K562 (cell line): ENCODE results near the gene PCAT6. TPM values are rescaled to one million over a fixed set of nuclear protein-coding genes. Genes with fewer than 3 reads are reported as not detected.
A peak's percentile ranks its signal among the peaks of the same experiment; 100 is the strongest.

ENCODE experiments used
- ATAC-seq: fragments of 200-7000 bp; cut with Tn5 transposase; 3 replicates; pipeline ENCODE4 v1.9.1; 2020; ENCODE audit warnings: moderate library complexity
- BruUV-seq: library from RNA; stranded (reverse); fragments of 400-500 nt; replicated peaks from 2 replicates; lab custom pipeline; 2021; lab: Mats Ljungman, UMichigan
- CTCF ChIA-PET: fragments of 300-600 bp; formaldehyde crosslinking; extraction: SDS; loops from one replicate; lab custom pipeline; 2021; ENCODE audit warnings: low intra/inter-chr PET ratio; lab: Yijun Ruan, JAX
- POLR2A ChIA-PET: fragments of 300-600, 350-650 bp; sonication (Branson Sonifier 250); formaldehyde crosslinking; extraction: SDS; loops from one replicate; lab custom pipeline; 2021; ENCODE audit warnings: antibody characterized with exemption, inconsistent platforms; lab: Yijun Ruan, JAX
- DNase-seq, 4 experiments: peaks; one replicate each; pipeline versions ENCODE4 v3.0.0 to v3.0.0-alpha.2; 2011 to 2018; ENCODE audit warnings: low spot score in 3 of 4, mixed read lengths in 3 of 4; ENCODE audit errors: extremely low read depth in 1 of 4
- FAIRE-seq: peaks from 2 replicates; lab custom pipeline; 2011; peaks lifted over from hg19 to GRCh38; lab: Jason Lieb, UNC
- H2AFZ ChIP-seq: 2 replicates; pipeline ENCODE4 v1.6.0; 2011; ENCODE audit warnings: low read depth, low read length, control low read depth, inconsistent platforms
- H3K27ac ChIP-seq: fragments of 200-600 bp; 3 replicates; pipeline ENCODE4 v1.8.0; 2011; ENCODE audit warnings: low read depth, mild to moderate bottlenecking, control low read depth, inconsistent platforms, low read length, moderate library complexity, mixed read lengths; ENCODE audit errors: extremely low read depth
- H3K27me3 ChIP-seq, 2 experiments: fragments of 300-600 bp in 1 of 2; 2 replicates in 1 of 2; 3 replicates in 1 of 2; pipeline versions ENCODE4 v1.6.0 to v1.8.0; 2011; ENCODE audit warnings: inconsistent platforms in 2 of 2, low read length in 2 of 2, mild to moderate bottlenecking in 1 of 2, mixed read lengths in 1 of 2, moderate library complexity in 1 of 2; ENCODE audit not compliant: control insufficient read depth in 2 of 2, insufficient read depth in 2 of 2
- H3K36me3 ChIP-seq: fragments of 300-600 bp; 3 replicates; pipeline ENCODE4 v1.8.0; 2011; ENCODE audit warnings: mild to moderate bottlenecking, low read length, inconsistent platforms; ENCODE audit not compliant: control insufficient read depth, insufficient read depth
- H3K4me1 ChIP-seq, 2 experiments: fragments of 200-600 bp in 1 of 2; replicated peaks in 1 of 2; 2 replicates in 1 of 2; 3 replicates in 1 of 2; pipeline versions ENCODE4 v1.5.1 to v1.8.0; 2011; ENCODE audit warnings: inconsistent platforms in 2 of 2, low read length in 2 of 2, mild to moderate bottlenecking in 1 of 2, mixed read lengths in 1 of 2, moderate library complexity in 1 of 2; ENCODE audit not compliant: control insufficient read depth in 2 of 2, insufficient read depth in 2 of 2
- H3K4me2 ChIP-seq: 2 replicates; pipeline ENCODE4 v1.6.1; 2011; ENCODE audit warnings: low read length, control low read depth, inconsistent platforms, mixed read lengths; ENCODE audit not compliant: insufficient read depth
- H3K4me3 ChIP-seq: fragments of 200-600 bp; sonication (generic), shearing (Covaris generic); 2 replicates; pipeline ENCODE4 v1.5.1; 2016; ENCODE audit warnings: control low read depth, inconsistent platforms
- H3K79me2 ChIP-seq: fragments of 200-600 bp; 3 replicates; pipeline ENCODE4 v1.8.0; 2011; ENCODE audit warnings: low read length, inconsistent platforms; ENCODE audit not compliant: control insufficient read depth, insufficient read depth
- H3K9ac ChIP-seq, 2 experiments: 2 replicates each; pipeline versions ENCODE4 v1.6.0 to v1.6.1; 2011; ENCODE audit warnings: low read depth in 2 of 2, low read length in 2 of 2, control low read depth in 1 of 2, inconsistent platforms in 1 of 2, mild to moderate bottlenecking in 1 of 2, mixed read lengths in 1 of 2; ENCODE audit not compliant: insufficient read depth in 1 of 2
- H3K9me1 ChIP-seq: one replicate; pipeline ENCODE4 v1.6.0; 2011; ENCODE audit warnings: inconsistent platforms, mild to moderate bottlenecking, low read length, moderate library complexity; ENCODE audit not compliant: control insufficient read depth, insufficient read depth
- H3K9me3 ChIP-seq: replicated peaks from 2 replicates; pipeline ENCODE4 v1.5.1; 2011; ENCODE audit warnings: low read depth, low read length, inconsistent platforms; ENCODE audit not compliant: control insufficient read depth, insufficient read depth
- H4K20me1 ChIP-seq: replicated peaks from 2 replicates; pipeline ENCODE4 v1.6.1; 2011; ENCODE audit warnings: low read length, inconsistent platforms, mixed read lengths; ENCODE audit not compliant: control insufficient read depth, insufficient read depth
- BRCA1 ChIP-seq, 2 experiments: fragments of 450-650 bp in 1 of 2; sonication (generic) in 1 of 2; formaldehyde crosslinking in 1 of 2; IDR thresholded peaks; 2 replicates each; pipeline versions ENCODE4 v1.5.0 to v1.6.1; 2017 to 2020; ENCODE audit warnings: mild to moderate bottlenecking in 1 of 2, missing genetic modification reagents in 1 of 2
- HMGN3 ChIP-seq: IDR thresholded peaks from 2 replicates; pipeline ENCODE4 v1.6.1; 2011; ENCODE audit warnings: borderline replicate concordance, low read depth, mild to moderate bottlenecking, mixed read lengths, low read length; ENCODE audit not compliant: insufficient read length; ENCODE audit errors: extremely low read depth
- MTA3 ChIP-seq: fragments of 450-650 bp; formaldehyde crosslinking; IDR thresholded peaks from 2 replicates; pipeline ENCODE4 v1.6.1; 2017; ENCODE audit warnings: mild to moderate bottlenecking, borderline replicate concordance
- ZBTB17 ChIP-seq: fragments of 450-650 bp; formaldehyde crosslinking; IDR thresholded peaks from 2 replicates; pipeline ENCODE4 v1.4.0; 2020; ENCODE audit warnings: mild to moderate bottlenecking
- ZBTB5 ChIP-seq: fragments of 450-650 bp; IDR thresholded peaks from 2 replicates; pipeline ENCODE4 v1.6.1; 2017; ENCODE audit warnings: antibody characterized with exemption
- ZC3H4 ChIP-seq: sonication (generic); formaldehyde crosslinking; IDR thresholded peaks from 2 replicates; pipeline ENCODE4 v1.9.0; 2021; ENCODE audit warnings: missing genetic modification reagents, borderline replicate concordance
- ZNF511 ChIP-seq: sonication (generic); formaldehyde crosslinking; IDR thresholded peaks from 2 replicates; pipeline ENCODE4 v1.8.0; 2022; ENCODE audit warnings: mild to moderate bottlenecking, missing genetic modification reagents
- WGBS: fragments of 100-300 bp; shearing (Covaris generic); methylation state at CpG from one replicate; pipeline ENCODE4 v1.1.6; 2016; ENCODE audit warnings: low coverage, mixed read lengths; ENCODE audit not compliant: insufficient coverage; ENCODE audit errors: missing lambda C conversion rate; 5-methylcytosine and 5-hydroxymethylcytosine counted together
- in situ Hi-C: fragments of 300-500 bp; cut with MboI; formaldehyde crosslinking; loops from 4 replicates; pipeline ENCODE4 v1.15.0; 2018; ENCODE audit warnings: inconsistent platforms, mixed read lengths
- intact Hi-C: fragments of 100-400 bp; cut with micrococcal nuclease; formaldehyde crosslinking; loops from 2 replicates; pipeline ENCODE4 v1.14.2; 2022
- polyA plus RNA-seq, 8 experiments: library from polyadenylated mRNA; depleted of rRNA in 4 of 8; stranded (reverse) in 5 of 8; unstranded in 3 of 8; fragments of >200 nt; fragmentation: Nextera tagmentation in 2 of 8; fragmentation: Illumina TruSeq in 1 of 8; extraction: Ambion mirVana in 2 of 8; extraction: Trizol in 1 of 8; gene quantifications; 2 replicates each; pipeline versions ENCODE4 v1.2.1 to v1.2.3, GENCODE V29; 2011 to 2014; ENCODE audit warnings: inconsistent platforms in 1 of 8, missing spikeins in 1 of 8
- total RNA-seq, 7 experiments: library from RNA; depleted of rRNA in 6 of 7; stranded (reverse); fragments of >200 nt in 6 of 7; fragmentation: Illumina TruSeq in 2 of 7; extraction: Trizol in 2 of 7; gene quantifications; 2 replicates each; pipeline versions ENCODE4 v1.2.1 to v1.2.3, GENCODE V29; 2011 to 2021; ENCODE audit warnings: low replicate concordance in 1 of 7
- TF ChIP-seq, protein P1 (sequence below), 2 experiments: fragments of 450-650 bp in 1 of 2; sonication (generic) in 1 of 2; formaldehyde crosslinking in 1 of 2; IDR thresholded peaks; 2 replicates each; pipeline versions ENCODE4 v1.7.1 to v1.9.0; 2016 to 2022; ENCODE audit warnings: inconsistent platforms in 1 of 2, mild to moderate bottlenecking in 1 of 2, missing genetic modification reagents in 1 of 2

The PCAT6 gene
- total and polyA plus RNA-seq, 9 of the 15 experiments (the other 6 are each of a cell fraction or from before 2014, with no cell fraction given): 0.25 to 2.4 (median 0.54) TPM; not detected in 1

DNA sequence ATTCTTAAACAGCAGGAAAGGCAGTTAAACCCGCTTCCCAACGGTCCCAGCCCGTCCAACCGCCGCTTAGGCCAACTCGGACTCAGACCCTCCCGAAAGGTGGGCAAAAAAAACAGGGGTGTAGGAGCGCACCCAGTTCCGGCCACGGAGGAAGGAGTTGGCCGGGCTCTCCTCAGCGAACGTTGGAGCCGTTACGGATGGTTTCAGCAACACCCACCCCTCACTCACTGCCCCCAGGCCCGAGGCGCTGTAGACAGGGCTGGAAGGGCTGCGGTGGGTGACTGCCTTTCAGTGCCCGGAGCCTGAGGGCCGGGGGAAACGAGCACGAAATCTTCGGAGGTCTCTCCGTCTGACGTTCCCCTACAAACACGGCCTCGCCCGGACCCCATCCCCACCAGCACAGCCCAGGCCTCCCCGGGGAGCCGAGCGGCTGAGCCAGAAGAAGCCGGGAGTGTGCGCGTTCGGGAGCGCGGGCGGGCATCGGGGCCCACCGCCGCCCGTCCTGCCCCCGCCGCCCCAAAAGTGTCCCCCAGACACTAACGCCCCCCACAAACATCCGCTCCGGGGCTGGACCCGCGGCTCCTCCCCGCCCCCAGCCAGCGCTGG is 3.8 kb upstream of the PCAT6 start:
- ATAC-seq: peak; percentile 36
- ChIA-PET POLR2A (no interaction called here), CTCF (no interaction called here)
- no peak for FAIRE-seq
- H3K27me3 ChIP-seq: no peaks in the 10 kb centered on the region
- peak overlapping the region; percentile 56 for H2AFZ ChIP-seq
- H3K9ac ChIP-seq: peak overlapping the region; percentile 92 to 96
- peaks cover 66% of the 10 kb centered on the region for H3K79me2 ChIP-seq
- H3K9me1 ChIP-seq: no peaks in the 10 kb centered on the region
- no peaks in the 10 kb centered on the region; the same call in 1 of the 2 replicates for H4K20me1 ChIP-seq
- peak in 2 of 4 experiments; percentile 57 to 67 for DNase-seq
- H3K9me3 ChIP-seq: no peaks in the 10 kb centered on the region
- H3K4me1 ChIP-seq: peaks cover 40 to 46% of the 10 kb centered on the region in 2 experiments
- H3K36me3 ChIP-seq: no peaks in the 10 kb centered on the region
- 0% methylated on average over 41 of the region's 51 CpGs for WGBS
- in situ Hi-C loops: no loop called here
- BruUV-seq: no TSS peak
- peak overlapping the region; percentile 91 for H3K4me2 ChIP-seq
- peak overlapping the region; percentile 90 for H3K27ac ChIP-seq
- peak overlapping the region; percentile 83 for H3K4me3 ChIP-seq
- intact Hi-C loops: loop anchor here (2.0 to 10.0 kb wide), 2 partner anchors 82 to 652 kb away; partner anchors contain the start of gene RABIF
- TF ChIP-seq ZNF511 (CRISPR knock-in tag) (peak; percentile 73; the same call in 1 of the 2 replicates), ZC3H4 (CRISPR knock-in tag) (peak; percentile 39; the same call in 1 of the 2 replicates), BRCA1 (IDR thresholded peaks at IDR 0.05) (no peak), BRCA1 (CRISPR knock-in tag; IDR thresholded peaks at IDR 0.05) (peak; percentile 89; the same call in 1 of the 2 replicates), ZBTB17 (CRISPR knock-in tag) (peak; percentile 43; the same call in 1 of the 2 replicates), HMGN3 (peak; percentile 18), MTA3 (peak; percentile 60; the same call in 1 of the 2 replicates), ZBTB5 (0 out of 2 replicates have a peak, but pooled peaks have one; percentile 13)
- TF ChIP-seq, protein P1, sequence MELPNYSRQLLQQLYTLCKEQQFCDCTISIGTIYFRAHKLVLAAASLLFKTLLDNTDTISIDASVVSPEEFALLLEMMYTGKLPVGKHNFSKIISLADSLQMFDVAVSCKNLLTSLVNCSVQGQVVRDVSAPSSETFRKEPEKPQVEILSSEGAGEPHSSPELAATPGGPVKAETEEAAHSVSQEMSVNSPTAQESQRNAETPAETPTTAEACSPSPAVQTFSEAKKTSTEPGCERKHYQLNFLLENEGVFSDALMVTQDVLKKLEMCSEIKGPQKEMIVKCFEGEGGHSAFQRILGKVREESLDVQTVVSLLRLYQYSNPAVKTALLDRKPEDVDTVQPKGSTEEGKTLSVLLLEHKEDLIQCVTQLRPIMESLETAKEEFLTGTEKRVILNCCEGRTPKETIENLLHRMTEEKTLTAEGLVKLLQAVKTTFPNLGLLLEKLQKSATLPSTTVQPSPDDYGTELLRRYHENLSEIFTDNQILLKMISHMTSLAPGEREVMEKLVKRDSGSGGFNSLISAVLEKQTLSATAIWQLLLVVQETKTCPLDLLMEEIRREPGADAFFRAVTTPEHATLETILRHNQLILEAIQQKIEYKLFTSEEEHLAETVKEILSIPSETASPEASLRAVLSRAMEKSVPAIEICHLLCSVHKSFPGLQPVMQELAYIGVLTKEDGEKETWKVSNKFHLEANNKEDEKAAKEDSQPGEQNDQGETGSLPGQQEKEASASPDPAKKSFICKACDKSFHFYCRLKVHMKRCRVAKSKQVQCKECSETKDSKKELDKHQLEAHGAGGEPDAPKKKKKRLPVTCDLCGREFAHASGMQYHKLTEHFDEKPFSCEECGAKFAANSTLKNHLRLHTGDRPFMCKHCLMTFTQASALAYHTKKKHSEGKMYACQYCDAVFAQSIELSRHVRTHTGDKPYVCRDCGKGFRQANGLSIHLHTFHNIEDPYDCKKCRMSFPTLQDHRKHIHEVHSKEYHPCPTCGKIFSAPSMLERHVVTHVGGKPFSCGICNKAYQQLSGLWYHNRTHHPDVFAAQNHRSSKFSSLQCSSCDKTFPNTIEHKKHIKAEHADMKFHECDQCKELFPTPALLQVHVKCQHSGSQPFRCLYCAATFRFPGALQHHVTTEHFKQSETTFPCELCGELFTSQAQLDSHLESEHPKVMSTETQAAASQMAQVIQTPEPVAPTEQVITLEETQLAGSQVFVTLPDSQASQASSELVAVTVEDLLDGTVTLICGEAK (IDR thresholded peaks at IDR 0.05): peak; percentile 47; the same call in 1 of the 2 replicates
- TF ChIP-seq, protein P1 (CRISPR knock-in tag; IDR thresholded peaks at IDR 0.05): no peak
